ENCODE measurements around the gene SPON1.

GRCh38 chr11:14075118-14076078 is 112.9 kb downstream of the SPON1 start:
- TF ChIP-seq CTCF (IDR thresholded peaks at IDR 0.05 in 2 of 3, conservative IDR thresholded peaks at IDR 0.05 in 1 of 3; ENCODE audit: control insufficient read depth in 2 of 3, extremely low read depth in 1 of 3, insufficient read depth in 1 of 3, low read depth in 3 of 3, low read length in 3 of 3) (no peak), LARP7 (IDR thresholded peaks at IDR 0.05) (no peak), YY1 (IDR thresholded peaks at IDR 0.05; ENCODE audit: low read depth, low read length) (no peak), BCL3 (IDR thresholded peaks at IDR 0.05; ENCODE audit: borderline replicate concordance, insufficient read depth, low read depth, low read length, poor library complexity, severe bottlenecking) (no peak), TCF12 (IDR thresholded peaks at IDR 0.05; ENCODE audit: low read depth, low read length) (no peak), ATF3 (IDR thresholded peaks at IDR 0.05; ENCODE audit: borderline replicate concordance, extremely low read depth, low read depth, low read length) (no peak), CREB1 (IDR thresholded peaks at IDR 0.05; ENCODE audit: low read depth) (no peak), BCLAF1 (IDR thresholded peaks at IDR 0.05) (no peak), ASH2L (IDR thresholded peaks at IDR 0.05; ENCODE audit: borderline replicate concordance, low read depth) (no peak), EZH2 (IDR thresholded peaks at IDR 0.05; ENCODE audit: borderline replicate concordance, control insufficient read depth, low read depth, low read length) (no peak), ZSCAN29 (IDR thresholded peaks at IDR 0.05) (no peak), ZNF687 (IDR thresholded peaks at IDR 0.05) (no peak), SPI1 (IDR thresholded peaks at IDR 0.05; ENCODE audit: borderline replicate concordance, insufficient read depth, low read depth, low read length) (no peak), GATAD2B (conservative IDR thresholded peaks at IDR 0.05; ENCODE audit: low read depth) (no peak)
